Esophagus squamous epithelium (tissue), 5 donors: ENCODE results near the gene WNT5A. TPM values are rescaled to one million over a fixed set of nuclear protein-coding genes. Genes with fewer than 3 reads are reported as not detected.

Source experiments
- DNase-seq: peaks from one replicate; lab custom pipeline; 2025; lab: John Stamatoyannopoulos, UW
- H3K27ac ChIP-seq, 4 donors: fragments of 200-600 bp; sonication (generic); one replicate each; pipeline ENCODE4 v1.5.1; 2016 to 2019; ENCODE audit warnings: mild to moderate bottlenecking in 1 of 4
- H3K27me3 ChIP-seq, 4 donors: fragments of 200-600 bp; sonication (generic); 1 replicate in 3 of 4; 2 replicates in 1 of 4; pipeline versions ENCODE4 v1.5.1 to v1.6.0; 2017 to 2021; ENCODE audit warnings: antibody characterized with exemption in 1 of 4
- H3K36me3 ChIP-seq, 3 donors: fragments of 200-600 bp; sonication (generic); one replicate each; pipeline ENCODE4 v1.5.1; 2016 to 2019
- H3K4me1 ChIP-seq, 3 donors: fragments of 200-600 bp; sonication (generic); one replicate each; pipeline ENCODE4 v1.5.1; 2017 to 2019
- H3K4me3 ChIP-seq, 4 donors: fragments of 200-600 bp; sonication (generic); 1 replicate in 3 of 4; 2 replicates in 1 of 4; pipeline ENCODE4 v1.5.1; 2016 to 2019; ENCODE audit warnings: mild to moderate bottlenecking in 2 of 4, moderate library complexity in 1 of 4
- H3K9me3 ChIP-seq, 3 donors: fragments of 200-600 bp; sonication (generic); one replicate each; pipeline ENCODE4 v1.5.1; 2016 to 2019
- POLR2A ChIP-seq, 4 donors: fragments of 450-650 bp; IDR thresholded peaks; one replicate each; pipeline ENCODE4 v1.6.1; 2017; ENCODE audit warnings: antibody characterized with exemption in 4 of 4, mild to moderate bottlenecking in 4 of 4, moderate library complexity in 3 of 4
- WGBS, 2 donors: methylation state at CpG; one replicate each; pipeline ENCODE4 v1.1.5; 2018; 5-methylcytosine and 5-hydroxymethylcytosine counted together
- intact Hi-C: fragments of 100-400 bp; cut with DNase I; formaldehyde crosslinking; loops from one replicate; pipeline ENCODE4 v1.15.0; 2022
- total RNA-seq, 4 donors: library from RNA; depleted of rRNA; stranded (reverse); fragments of >200 nt; gene quantifications; one replicate each; pipeline ENCODE4 v1.1.0, GENCODE V29; 2016
- TF ChIP-seq, protein P1 (sequence below), 6 experiments: fragments of 450-650 bp in 4 of 6; fragments of 200-600 bp in 2 of 6; sonication (generic) in 2 of 6; IDR thresholded peaks; one replicate each; pipeline ENCODE4 v1.5.1; 2016 to 2019; ENCODE audit warnings: antibody characterized with exemption in 6 of 6, mild to moderate bottlenecking in 4 of 6, moderate library complexity in 4 of 6
- donor health status: DM: yes; HTN: yes; CAD: no.

The WNT5A gene
- total RNA-seq, 4 donors from 2014 or later, result 15.8 to 90.4 (median 30.7) TPM

GRCh38 chr3:55476515-55476914, 10.6 kb downstream of the WNT5A start:
- Histone ChIP-seq H3K27ac (no peak overlapping the region), H3K4me3 (no peak overlapping the region), H3K4me1 (peaks cover 2 to 18% (median 3%) of the 10 kb centered on the region in 3 donors), H3K9me3 (no peaks in the 10 kb centered on the region), H3K27me3 (peaks cover 0 to 18% (median 0%) of the 10 kb centered on the region in 4 donors), H3K36me3 (peaks cover 0 to 79% (median 0%) of the 10 kb centered on the region in 3 donors)
- intact Hi-C loops, result no loop called here
- TF ChIP-seq POLR2A (IDR thresholded peaks at IDR 0.05), result no peak
- TF ChIP-seq, protein P1, sequence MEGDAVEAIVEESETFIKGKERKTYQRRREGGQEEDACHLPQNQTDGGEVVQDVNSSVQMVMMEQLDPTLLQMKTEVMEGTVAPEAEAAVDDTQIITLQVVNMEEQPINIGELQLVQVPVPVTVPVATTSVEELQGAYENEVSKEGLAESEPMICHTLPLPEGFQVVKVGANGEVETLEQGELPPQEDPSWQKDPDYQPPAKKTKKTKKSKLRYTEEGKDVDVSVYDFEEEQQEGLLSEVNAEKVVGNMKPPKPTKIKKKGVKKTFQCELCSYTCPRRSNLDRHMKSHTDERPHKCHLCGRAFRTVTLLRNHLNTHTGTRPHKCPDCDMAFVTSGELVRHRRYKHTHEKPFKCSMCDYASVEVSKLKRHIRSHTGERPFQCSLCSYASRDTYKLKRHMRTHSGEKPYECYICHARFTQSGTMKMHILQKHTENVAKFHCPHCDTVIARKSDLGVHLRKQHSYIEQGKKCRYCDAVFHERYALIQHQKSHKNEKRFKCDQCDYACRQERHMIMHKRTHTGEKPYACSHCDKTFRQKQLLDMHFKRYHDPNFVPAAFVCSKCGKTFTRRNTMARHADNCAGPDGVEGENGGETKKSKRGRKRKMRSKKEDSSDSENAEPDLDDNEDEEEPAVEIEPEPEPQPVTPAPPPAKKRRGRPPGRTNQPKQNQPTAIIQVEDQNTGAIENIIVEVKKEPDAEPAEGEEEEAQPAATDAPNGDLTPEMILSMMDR (IDR thresholded peaks at IDR 0.05), result no peak
- DNase-seq, result no peak
- WGBS, 2 donors, result 35 to 69% methylated on average over 3 of the region's 3 CpGs

DNA sequence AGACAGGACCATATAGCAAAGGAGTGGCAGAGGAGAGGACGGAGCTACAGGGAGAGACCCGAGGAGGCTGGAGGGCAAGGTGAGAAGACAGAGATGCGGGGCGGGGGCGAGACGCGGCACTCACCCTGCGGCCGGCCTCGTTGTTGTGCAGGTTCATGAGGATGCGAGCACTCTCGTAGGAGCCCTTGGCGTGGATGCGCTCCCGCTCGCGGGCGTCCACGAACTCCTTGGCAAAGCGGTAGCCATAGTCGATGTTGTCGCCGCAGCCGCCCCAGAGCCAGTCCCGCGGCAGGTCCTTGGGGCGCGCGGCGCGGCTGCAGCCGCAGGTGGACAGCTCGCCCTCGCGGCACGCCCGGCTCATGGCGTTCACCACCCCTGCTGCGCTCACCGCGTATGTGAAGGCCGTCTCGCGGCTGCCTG, 12.9 kb downstream of the WNT5A start:
- Histone ChIP-seq H3K4me3 (no peak overlapping the region), H3K27ac (no peak overlapping the region), H3K9me3 (no peaks in the 10 kb centered on the region), H3K4me1 (no peaks in the 10 kb centered on the region), H3K27me3 (no peaks in the 10 kb centered on the region), H3K36me3 (peaks cover 0 to 96% (median 0%) of the 10 kb centered on the region in 3 donors)
- WGBS, 2 donors, result 87 to 89% methylated on average over 20 to 24 of the region's 44 CpGs
- TF ChIP-seq POLR2A (IDR thresholded peaks at IDR 0.05), result no peak
- TF ChIP-seq, protein P1 (IDR thresholded peaks at IDR 0.05), result no peak
- intact Hi-C loops, result no loop called here
- no peak for DNase-seq

DNA sequence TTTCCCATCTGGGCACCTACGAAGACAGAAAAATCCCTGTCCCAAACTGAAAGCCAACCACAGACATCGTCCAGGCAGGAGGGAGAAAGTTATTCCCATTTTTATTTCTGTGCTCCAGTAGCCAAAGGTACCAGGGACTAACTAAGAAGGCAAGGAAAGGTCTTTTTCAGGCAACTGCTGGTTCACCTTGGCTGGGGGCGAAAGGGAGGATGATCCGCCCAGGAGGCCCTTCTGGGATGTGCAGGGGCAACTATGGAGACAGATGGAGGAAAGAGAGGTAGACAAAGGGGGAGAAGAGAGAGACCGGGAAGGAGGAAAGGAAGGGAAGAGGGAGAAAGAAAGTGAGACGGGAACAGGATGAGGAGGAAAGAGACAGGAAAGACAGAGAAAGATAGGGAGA, 13.3 kb downstream of the WNT5A start:
- peaks cover 0 to 96% (median 0%) of the 10 kb centered on the region in 3 donors for H3K36me3 ChIP-seq
- WGBS, 2 donors, result 77 to 80% methylated on average over 6 of the region's 6 CpGs
- intact Hi-C loops, result no loop called here
- H3K4me1 ChIP-seq, result no peaks in the 10 kb centered on the region
- H3K27ac ChIP-seq, result no peak overlapping the region
- TF ChIP-seq POLR2A (IDR thresholded peaks at IDR 0.05), result no peak
- TF ChIP-seq, protein P1 (IDR thresholded peaks at IDR 0.05), result no peak
- DNase-seq, result no peak
- no peaks in the 10 kb centered on the region for H3K27me3 ChIP-seq
- H3K9me3 ChIP-seq, result no peaks in the 10 kb centered on the region
- no peak overlapping the region for H3K4me3 ChIP-seq

- intact Hi-C loops, result no loop called here
These were observed 15.4 kb downstream of the WNT5A start for GRCh38 chr3:55471522-55472280.

GRCh38 chr3:55471084-55471483, 16.0 kb downstream of the WNT5A start:
- no peaks in the 10 kb centered on the region for H3K27me3 ChIP-seq
- no peak overlapping the region for H3K27ac ChIP-seq
- intact Hi-C loops, result no loop called here
- DNase-seq, result no peak
- peaks cover 0 to 78% (median 0%) of the 10 kb centered on the region in 3 donors for H3K36me3 ChIP-seq
- no peaks in the 10 kb centered on the region for H3K4me1 ChIP-seq
- TF ChIP-seq POLR2A (IDR thresholded peaks at IDR 0.05), result no peak
- TF ChIP-seq, protein P1 (IDR thresholded peaks at IDR 0.05), result no peak
- H3K4me3 ChIP-seq, result no peak overlapping the region
- 95 to 100% methylated on average over 3 of the region's 4 CpGs for WGBS, 2 donors
- no peaks in the 10 kb centered on the region for H3K9me3 ChIP-seq

More at GRCh38 chr3:55471522-55472280, 15.4 kb downstream of the WNT5A start:
- no peaks in the 10 kb centered on the region for H3K4me1 ChIP-seq
- H3K27me3 ChIP-seq, result no peaks in the 10 kb centered on the region
- H3K9me3 ChIP-seq, result no peaks in the 10 kb centered on the region
- no peak overlapping the region for H3K4me3 ChIP-seq
- H3K27ac ChIP-seq, result no peak overlapping the region
- 63 to 83% methylated on average over 5 to 6 of the region's 8 CpGs for WGBS, 2 donors
- TF ChIP-seq, protein P1 (IDR thresholded peaks at IDR 0.05), result no peak
- no peak for TF ChIP-seq POLR2A (IDR thresholded peaks at IDR 0.05)
- DNase-seq, result no peak
- H3K36me3 ChIP-seq, result peaks cover 0 to 84% (median 0%) of the 10 kb centered on the region in 3 donors
